Urothelium cell line (cell line): ENCODE data around the gene NDNF.

ENCODE experiments used
- DNase-seq: peaks from one replicate; pipeline ENCODE4 v3.0.0; 2011; ENCODE audit warnings: low spot score, mixed read lengths
- FAIRE-seq: peaks from 2 replicates; lab custom pipeline; 2011; peaks lifted over from hg19 to GRCh38; lab: Jason Lieb, UNC

NDNF gene

GRCh38 chr4:121072224-121073003, at the start of gene NDNF:
NDNF (minus strand) TSS chr4:121072535; CDS start chr4:121045837, 26,698 bp downstream.
- FAIRE-seq (no peak), DNase-seq (no peak)

- no peak for FAIRE-seq
- DNase-seq = no peak
Measured at GRCh38 chr4:121119715-121120114, 47.4 kb upstream of the NDNF start.

- FAIRE-seq = no peak
- no peak for DNase-seq
Measured at GRCh38 chr4:121118344-121118743, 46.0 kb upstream of the NDNF start.

- no peak for DNase-seq
Measured at GRCh38 chr4:121114756-121115155, 42.4 kb upstream of the NDNF start.

GRCh38 chr4:121112530-121112929, 40.2 kb upstream of the NDNF start:
- no peak for FAIRE-seq

More at GRCh38 chr4:121114756-121115155, 42.4 kb upstream of the NDNF start:
- FAIRE-seq = no peak

GRCh38 chr4:121108557-121108956, 36.2 kb upstream of the NDNF start:
- DNase-seq = no peak
- FAIRE-seq = no peak

More at GRCh38 chr4:121112530-121112929, 40.2 kb upstream of the NDNF start:
- DNase-seq = no peak

GRCh38 chr4:121107507-121107906, 35.2 kb upstream of the NDNF start:
- no peak for DNase-seq
- FAIRE-seq = no peak

- no peak for DNase-seq
- no peak for FAIRE-seq
Measured at GRCh38 chr4:121100093-121100775, 27.9 kb upstream of the NDNF start.

- FAIRE-seq = no peak
- no peak for DNase-seq
Measured at GRCh38 chr4:121098266-121098665, 25.9 kb upstream of the NDNF start.

- FAIRE-seq = no peak
- peak; percentile 7 for DNase-seq
Measured at GRCh38 chr4:121096629-121097028, 24.3 kb upstream of the NDNF start.

- no peak for FAIRE-seq
Measured at GRCh38 chr4:121096191-121096590, 23.9 kb upstream of the NDNF start.

GRCh38 chr4:121094297-121094966, 22.1 kb upstream of the NDNF start:
- DNase-seq (no peak), FAIRE-seq (no peak)

More at GRCh38 chr4:121096191-121096590, 23.9 kb upstream of the NDNF start:
- no peak for DNase-seq

- DNase-seq = no peak
- no peak for FAIRE-seq
Measured at GRCh38 chr4:121093261-121093660, 20.9 kb upstream of the NDNF start.

- FAIRE-seq = no peak
- DNase-seq = no peak
Measured at GRCh38 chr4:121091941-121092340, 19.6 kb upstream of the NDNF start.

- no peak for FAIRE-seq
Measured at GRCh38 chr4:121088867-121089266, 16.5 kb upstream of the NDNF start.

GRCh38 chr4:121079376-121079775, 7.0 kb upstream of the NDNF start:
- FAIRE-seq (no peak), DNase-seq (no peak)

More at GRCh38 chr4:121088867-121089266, 16.5 kb upstream of the NDNF start:
- DNase-seq = no peak

- FAIRE-seq (no peak), DNase-seq (no peak)
Measured at GRCh38 chr4:121077496-121077895, 5.2 kb upstream of the NDNF start.

- DNase-seq (no peak), FAIRE-seq (no peak)
Measured at GRCh38 chr4:121076416-121076815, 4.1 kb upstream of the NDNF start.

GRCh38 chr4:121073672-121074381, 1.5 kb upstream of the NDNF start:
- no peak for DNase-seq

GRCh38 chr4:121073004-121073435, 685 bp upstream of the NDNF start:
- FAIRE-seq (no peak), DNase-seq (no peak)

More at GRCh38 chr4:121073672-121074381, 1.5 kb upstream of the NDNF start:
- no peak for FAIRE-seq
